Measurements from ENCODE around the gene EPS8L1.

GRCh38 chr19:55089342-55089944 is 13.8 kb downstream of the EPS8L1 start:
- TF ChIP-seq RAD21 (IDR thresholded peaks at IDR 0.05; ENCODE audit: low read depth) (no peak), EP300 (IDR thresholded peaks at IDR 0.05; ENCODE audit: borderline replicate concordance) (no peak), CREB1 (IDR thresholded peaks at IDR 0.05; ENCODE audit: low read depth) (no peak), TAF1 (IDR thresholded peaks at IDR 0.05; ENCODE audit: low read depth) (no peak), EGR1 (IDR thresholded peaks at IDR 0.05) (no peak), USF1 (IDR thresholded peaks at IDR 0.05) (no peak), REST (IDR thresholded peaks at IDR 0.05; ENCODE audit: low read depth) (no peak), MAX (IDR thresholded peaks at IDR 0.05) (no peak), FOXM1 (IDR thresholded peaks at IDR 0.05; ENCODE audit: borderline replicate concordance, low read depth) (no peak), CEBPB (IDR thresholded peaks at IDR 0.05) (no peak), NFIC (IDR thresholded peaks at IDR 0.05) (no peak), YY1 (IDR thresholded peaks at IDR 0.05; ENCODE audit: low read depth) (no peak), TEAD4 (IDR thresholded peaks at IDR 0.05) (no peak)

Measured in Ishikawa (cell line).